ENCODE results near the gene TNIP1.

DNA sequence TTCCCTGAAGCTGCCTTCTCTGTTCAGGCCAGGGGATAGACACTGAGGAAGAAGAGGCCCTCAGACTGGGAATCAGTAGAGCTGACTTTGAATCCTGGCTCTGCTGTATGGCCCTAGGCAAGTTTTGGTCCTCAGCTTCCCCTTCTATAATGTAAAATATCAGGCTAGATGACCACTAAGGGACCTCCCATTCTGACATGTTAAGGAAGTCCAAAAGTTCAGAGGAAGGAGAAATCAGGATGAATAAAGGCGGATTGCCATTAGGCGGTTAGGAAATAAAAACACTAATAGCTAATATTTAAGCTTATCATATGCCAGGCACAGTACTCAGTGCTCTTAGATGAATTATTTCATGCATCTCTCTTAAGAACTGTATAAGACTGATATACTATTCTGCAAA, 8.9 kb upstream of the TNIP1 start:
- TF ChIP-seq, protein P1, sequence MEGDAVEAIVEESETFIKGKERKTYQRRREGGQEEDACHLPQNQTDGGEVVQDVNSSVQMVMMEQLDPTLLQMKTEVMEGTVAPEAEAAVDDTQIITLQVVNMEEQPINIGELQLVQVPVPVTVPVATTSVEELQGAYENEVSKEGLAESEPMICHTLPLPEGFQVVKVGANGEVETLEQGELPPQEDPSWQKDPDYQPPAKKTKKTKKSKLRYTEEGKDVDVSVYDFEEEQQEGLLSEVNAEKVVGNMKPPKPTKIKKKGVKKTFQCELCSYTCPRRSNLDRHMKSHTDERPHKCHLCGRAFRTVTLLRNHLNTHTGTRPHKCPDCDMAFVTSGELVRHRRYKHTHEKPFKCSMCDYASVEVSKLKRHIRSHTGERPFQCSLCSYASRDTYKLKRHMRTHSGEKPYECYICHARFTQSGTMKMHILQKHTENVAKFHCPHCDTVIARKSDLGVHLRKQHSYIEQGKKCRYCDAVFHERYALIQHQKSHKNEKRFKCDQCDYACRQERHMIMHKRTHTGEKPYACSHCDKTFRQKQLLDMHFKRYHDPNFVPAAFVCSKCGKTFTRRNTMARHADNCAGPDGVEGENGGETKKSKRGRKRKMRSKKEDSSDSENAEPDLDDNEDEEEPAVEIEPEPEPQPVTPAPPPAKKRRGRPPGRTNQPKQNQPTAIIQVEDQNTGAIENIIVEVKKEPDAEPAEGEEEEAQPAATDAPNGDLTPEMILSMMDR (conservative IDR thresholded peaks at IDR 0.05; ENCODE audit: low read length), result no peak
- no peak for TF ChIP-seq EZH2phosphoT487 (IDR thresholded peaks at IDR 0.05; ENCODE audit: borderline replicate concordance, low read depth, low read length)
